Endothelial cell of umbilical vein (primary cell): ENCODE results near the gene HHLA2. TPM values are rescaled to one million over a fixed set of nuclear protein-coding genes. Genes with fewer than 3 reads are reported as not detected.

ENCODE experiments used
- BruUV-seq: library from RNA; stranded (reverse); fragments of 400-500 nt; replicated peaks from 2 replicates; lab custom pipeline; 2021; lab: Mats Ljungman, UMichigan
- CTCF ChIA-PET: fragments of 300-600, 350-600 bp; sonication (Branson Sonifier 250); formaldehyde crosslinking; loops from one replicate; lab custom pipeline; 2021; ENCODE audit warnings: antibody characterized with exemption, inconsistent platforms; lab: Charles Lee
- POLR2A ChIA-PET: fragments of 300-600, 350-600 bp; sonication (Branson Sonifier 250); formaldehyde crosslinking; loops from one replicate; lab custom pipeline; 2021; ENCODE audit warnings: antibody characterized with exemption, inconsistent platforms; lab: Charles Lee
- DNase-seq: peaks from one replicate; pipeline ENCODE4 v3.0.0-alpha.2; 2011; ENCODE audit warnings: low read depth, low spot score
- FAIRE-seq: peaks from 2 replicates; lab custom pipeline; 2011; peaks lifted over from hg19 to GRCh38; lab: Jason Lieb, UNC
- H2AFZ ChIP-seq: 2 replicates; pipeline ENCODE4 v1.6.0; 2012; ENCODE audit warnings: low read depth, low read length, control low read depth, inconsistent platforms
- H3K27ac ChIP-seq: 2 replicates; pipeline ENCODE4 v1.5.1; 2011; ENCODE audit warnings: low read depth, mild to moderate bottlenecking, control low read depth, low read length, moderate library complexity; ENCODE audit not compliant: insufficient read depth
- H3K27me3 ChIP-seq, 2 experiments: 2 replicates each; pipeline versions ENCODE4 v1.6.0 to v1.6.1; 2011; ENCODE audit warnings: low read length in 2 of 2, mixed read lengths in 1 of 2; ENCODE audit not compliant: control insufficient read depth in 2 of 2, insufficient read depth in 2 of 2
- H3K36me3 ChIP-seq, 2 experiments: 2 replicates in 1 of 2; 3 replicates in 1 of 2; pipeline ENCODE4 v1.5.1; 2011; ENCODE audit warnings: low read length in 2 of 2, mild to moderate bottlenecking in 1 of 2, moderate library complexity in 1 of 2; ENCODE audit not compliant: control insufficient read depth in 2 of 2, insufficient read depth in 2 of 2; ENCODE audit errors: extremely low read depth in 1 of 2
- H3K4me1 ChIP-seq: 3 replicates; pipeline ENCODE4 v1.5.1; 2011; ENCODE audit warnings: mild to moderate bottlenecking, low read length; ENCODE audit not compliant: control insufficient read depth, insufficient read depth; ENCODE audit errors: extremely low read depth
- H3K4me2 ChIP-seq: 2 replicates; pipeline ENCODE4 v1.6.1; 2011; ENCODE audit warnings: low read length, control low read depth, mixed read lengths; ENCODE audit not compliant: insufficient read depth
- H3K4me3 ChIP-seq, 3 experiments: fragments of 200-600 bp in 1 of 3; sonication (generic), shearing (Covaris generic) in 1 of 3; replicated peaks in 1 of 3; 2 replicates each; pipeline ENCODE4 v1.5.1; 2011 to 2016; ENCODE audit warnings: control low read depth in 3 of 3, low read length in 3 of 3, mild to moderate bottlenecking in 2 of 3, inconsistent platforms in 1 of 3, low read depth in 1 of 3, moderate library complexity in 1 of 3; ENCODE audit not compliant: insufficient read depth in 1 of 3
- H3K79me2 ChIP-seq: 2 replicates; pipeline ENCODE4 v1.6.0; 2012; ENCODE audit warnings: low read length, inconsistent platforms; ENCODE audit not compliant: control insufficient read depth, insufficient read depth
- H3K9ac ChIP-seq: replicated peaks from 2 replicates; pipeline ENCODE3; 2011; ENCODE audit warnings: low read length, control low read depth; ENCODE audit not compliant: insufficient read depth; ENCODE audit errors: extremely low read depth
- H3K9me1 ChIP-seq: replicated peaks from 3 replicates; pipeline ENCODE4 v1.6.0; 2011; ENCODE audit warnings: mild to moderate bottlenecking, low read length; ENCODE audit not compliant: control insufficient read depth, insufficient read depth; ENCODE audit errors: extremely low read depth
- H3K9me3 ChIP-seq: replicated peaks from 2 replicates; pipeline ENCODE4 v1.5.1; 2012; ENCODE audit warnings: low read length, inconsistent platforms; ENCODE audit not compliant: control insufficient read depth, insufficient read depth
- H4K20me1 ChIP-seq: replicated peaks from 2 replicates; pipeline ENCODE3; 2011; ENCODE audit warnings: mild to moderate bottlenecking, low read length; ENCODE audit not compliant: control insufficient read depth, insufficient read depth; ENCODE audit errors: extremely low read depth
- CTCF ChIP-seq, 2 donors: IDR thresholded peaks; 1 replicate in 1 of 2; 2 replicates in 1 of 2; pipeline ENCODE4 v1.5.1; 2011; ENCODE audit warnings: low read length in 2 of 2, mild to moderate bottlenecking in 2 of 2, moderate library complexity in 2 of 2, control low read depth in 1 of 2, inconsistent platforms in 1 of 2, low read depth in 1 of 2; ENCODE audit not compliant: insufficient read depth in 1 of 2; ENCODE audit errors: extremely low read depth in 1 of 2
- EZH2 ChIP-seq: IDR thresholded peaks from 2 replicates; pipeline ENCODE4 v1.6.1; 2012; ENCODE audit warnings: borderline replicate concordance, low read depth, mild to moderate bottlenecking, moderate library complexity, low read length, inconsistent platforms; ENCODE audit not compliant: severe bottlenecking
- FOS ChIP-seq: IDR thresholded peaks from 2 replicates; pipeline ENCODE4 v1.6.1; 2011; ENCODE audit warnings: mild to moderate bottlenecking, low read length, moderate library complexity, borderline replicate concordance; ENCODE audit not compliant: insufficient read depth
- GATA2 ChIP-seq: IDR thresholded peaks from 2 replicates; pipeline ENCODE4 v1.7.0; 2011; ENCODE audit warnings: low read depth, mild to moderate bottlenecking, moderate library complexity, mixed read lengths, low read length; ENCODE audit not compliant: insufficient read length, insufficient read depth
- JUN ChIP-seq: IDR thresholded peaks from 2 replicates; pipeline ENCODE4 v1.6.1; 2011; ENCODE audit warnings: borderline replicate concordance, low read depth; ENCODE audit not compliant: insufficient read length, insufficient read depth
- MAX ChIP-seq: IDR thresholded peaks from 2 replicates; pipeline ENCODE4 v1.6.1; 2011; ENCODE audit not compliant: insufficient read depth, insufficient read length
- MYC ChIP-seq: IDR thresholded peaks from one replicate; pipeline ENCODE4 v1.6.1; 2011; ENCODE audit warnings: mild to moderate bottlenecking, low read depth, low read length
- POLR2A ChIP-seq: IDR thresholded peaks from 2 replicates; pipeline ENCODE4 v1.6.1; 2012; ENCODE audit warnings: low read depth, mild to moderate bottlenecking, control low read depth, low read length
- POLR2AphosphoS5 ChIP-seq: IDR thresholded peaks from 2 replicates; pipeline ENCODE4 v1.6.1; 2012; ENCODE audit warnings: low read depth, mild to moderate bottlenecking, control low read depth, low read length, moderate library complexity; ENCODE audit not compliant: insufficient read depth
- dilution Hi-C: fragments of 300-500 bp; cut with MboI; formaldehyde crosslinking; loops from one replicate; pipeline ENCODE4 v1.15.0; 2019; ENCODE audit warnings: low sequenced_read_pairs; ENCODE audit not compliant: extremely low pct_ligation_motif_present
- intact Hi-C: fragments of 100-400 bp; cut with micrococcal nuclease; formaldehyde crosslinking; loops from one replicate; pipeline ENCODE4 v1.10.0; 2022
- polyA plus RNA-seq, 4 experiments: library from polyadenylated mRNA; depleted of rRNA in 3 of 4; stranded (reverse) in 3 of 4; unstranded in 1 of 4; fragments of >200 nt; gene quantifications; 2 replicates each; pipeline versions ENCODE4 v1.2.1 to v1.2.3, GENCODE V29; 2011 to 2012; ENCODE audit warnings: missing spikeins in 1 of 4
- total RNA-seq: library from RNA; stranded (reverse); gene quantifications from 2 replicates; pipeline ENCODE4 v1.2.3, GENCODE V29; 2021

Gene HHLA2
- total and polyA plus RNA-seq, 2 donors (not counting 3 experiments of a cell fraction or from before 2014, with no cell fraction given) = not detected

GRCh38 chr3:108408883-108409799, 112.8 kb downstream of the HHLA2 start:
- Histone ChIP-seq H2AFZ (no peak overlapping the region), H3K27me3 (no peaks in the 10 kb centered on the region), H3K9me1 (no peaks in the 10 kb centered on the region), H3K79me2 (no peaks in the 10 kb centered on the region), H3K9me3 (no peaks in the 10 kb centered on the region), H3K4me1 (no peaks in the 10 kb centered on the region), H3K4me2 (no peak overlapping the region), H4K20me1 (no peaks in the 10 kb centered on the region), H3K4me3 (no peak overlapping the region), H3K27ac (no peak overlapping the region), H3K9ac (no peak overlapping the region), H3K36me3 (no peaks in the 10 kb centered on the region)
- dilution Hi-C loops (no loop called here), intact Hi-C loops (no loop called here)
- DNase-seq = no peak
- ChIA-PET CTCF (interaction anchor here (0.5 to 3.2 kb wide), 4 partner anchors 10 to 471 kb away, joined by 3 to 12 read pairs (median 4); no protein-coding TSS in a partner anchor), POLR2A (no interaction called here)
- no peak for FAIRE-seq
- TF ChIP-seq MAX (no peak), POLR2A (no peak), GATA2 (no peak), JUN (no peak), EZH2 (no peak), FOS (no peak), CTCF (IDR thresholded peaks at IDR 0.05; ENCODE audit: extremely low read depth in 1 of 2, insufficient read depth in 1 of 2, low read depth in 1 of 2, low read length in 2 of 2) (no peak), POLR2AphosphoS5 (no peak), MYC (no peak)
- no TSS peak for BruUV-seq
